Right lobe of liver (tissue), 4 donors: ENCODE data around the gene UROC1.

ENCODE experiments used
- CTCF ChIP-seq, 4 donors: fragments of 200-600 bp in 3 of 4; fragments of 450-650 bp in 1 of 4; IDR thresholded peaks; one replicate each; pipeline versions ENCODE4 v1.5.1 to v1.8.0; 2016 to 2022; ENCODE audit warnings: antibody characterized with exemption in 4 of 4, mild to moderate bottlenecking in 2 of 4
- POLR2A ChIP-seq: fragments of 450-650 bp; IDR thresholded peaks from one replicate; pipeline ENCODE4 v1.6.1; 2017; ENCODE audit warnings: antibody characterized with exemption, mild to moderate bottlenecking
- donor health status: DM: no; HTN: no; CAD: no.
- donor health status: DM: no; HTN: no; CAD: no.
- donor health status: DM: no; HTN: yes; CAD: no.

GRCh38 chr3:126557761-126558160, 40.2 kb upstream of the UROC1 start:
- TF ChIP-seq CTCF (IDR thresholded peaks at IDR 0.05) (no peak), POLR2A (no peak)
